ENCODE measurements around the gene CCDC102A. TPM values are rescaled to one million over a fixed set of nuclear protein-coding genes. Genes with fewer than 3 reads are reported as not detected.

The CCDC102A gene
- total and polyA plus RNA-seq, 2 of the 13 experiments (the other 11 are each of a cell fraction or from before 2014, with no cell fraction given), result 2.1 to 2.8 TPM

DNA sequence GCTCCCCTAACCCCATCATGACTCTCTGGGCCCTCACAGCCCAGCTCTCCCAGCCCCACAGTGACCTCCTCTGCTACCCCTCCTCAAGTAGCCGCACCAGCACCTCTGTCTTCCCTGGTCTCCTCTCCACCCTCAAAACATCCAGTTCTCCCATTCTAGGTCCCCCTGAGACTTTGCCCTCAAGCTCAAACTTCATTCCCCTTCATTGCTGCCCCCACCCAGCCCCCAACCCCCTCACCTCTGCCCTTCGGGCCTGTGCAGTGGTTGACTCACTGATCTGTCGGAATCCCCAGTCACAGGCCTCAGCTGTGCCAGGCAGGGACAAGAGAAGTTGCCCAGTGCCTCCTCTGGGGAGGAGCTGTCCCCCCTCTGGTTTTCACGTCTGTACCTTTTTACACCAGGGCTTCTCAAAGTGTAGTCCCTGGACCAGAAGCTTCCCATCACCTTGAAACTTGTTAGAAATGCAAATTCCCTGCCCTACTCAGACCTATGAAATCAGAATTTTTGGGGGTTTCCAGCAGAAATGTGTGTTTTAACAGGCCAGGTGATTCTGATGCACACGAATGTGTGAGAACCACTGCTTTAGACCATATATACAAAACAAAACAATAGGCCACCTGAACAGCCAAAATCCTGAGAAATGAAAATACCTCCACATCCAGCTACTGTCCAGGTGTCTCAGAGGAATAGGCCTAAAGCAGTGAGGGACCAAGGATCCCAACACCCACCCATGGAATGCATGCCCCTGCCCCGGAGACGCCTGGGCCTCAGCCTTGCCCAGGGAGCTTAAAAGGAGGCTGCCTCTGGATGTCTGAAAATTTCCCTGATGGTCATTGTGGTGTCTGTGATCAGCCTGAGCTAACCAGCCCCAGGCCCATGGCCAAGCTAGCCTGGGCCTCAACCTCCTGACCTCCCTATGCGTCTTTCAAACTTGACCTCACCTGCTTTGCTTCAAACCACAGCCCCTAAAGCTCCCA lies 49.2 kb downstream of the CCDC102A start:
- ChIA-PET POLR2A (interaction anchor here (0.6 to 3.2 kb wide), 12 partner anchors 11 to 189 kb away, joined by 3 to 31 read pairs (median 6); partner anchors contain the start of genes CIAPIN1, COQ9, CX3CL1 and POLR2C), CTCF (ENCODE audit: low intra/inter-chr PET ratio, low total read pairs) (no interaction called here)
- peak; percentile 17 for ATAC-seq
- H3K9ac ChIP-seq (ENCODE audit: insufficient read depth, low read depth, low read length), result peak overlapping the region; percentile 42; the same call in 1 of the 2 replicates
- BruUV-seq (replicated peaks), result no TSS peak
- H3K36me3 ChIP-seq (replicated peaks in 1 of 2; ENCODE audit: control insufficient read depth in 1 of 2, insufficient read depth in 2 of 2, low read length in 2 of 2), result no peaks in the 10 kb centered on the region
- no peaks in the 10 kb centered on the region for H3K9me3 ChIP-seq (ENCODE audit: low read length)
- in situ Hi-C loops (cut with HindIII; ENCODE audit: extremely low pct_ligation_motif_present, low pct_unique_long_range_greater_than_20kb), result no loop called here
- H3K27ac ChIP-seq (ENCODE audit: extremely low read length, insufficient read depth, low read length), result no peak overlapping the region
- no peak for FAIRE-seq
- intact Hi-C loops (cut with micrococcal nuclease; ENCODE audit: unreplicated experiment), result no loop called here
- peak overlapping the region; percentile 100 for H3K4me2 ChIP-seq (ENCODE audit: low read depth, low read length)
- WGBS (ENCODE audit: low lambda C conversion rate), result 4% methylated on average over 8 of the region's 8 CpGs
- H4K20me1 ChIP-seq (ENCODE audit: insufficient read depth, low read length), result no peaks in the 10 kb centered on the region
- peak overlapping the region; percentile 58 to 97 (median 96) for H3K4me3 ChIP-seq (replicated peaks in 1 of 3; ENCODE audit: insufficient read depth in 1 of 3, low read depth in 2 of 3, low read length in 3 of 3)
- peak overlapping the region; percentile 94 for H2AFZ ChIP-seq (ENCODE audit: low read length)
- H3K79me2 ChIP-seq (ENCODE audit: insufficient read depth, low read length), result peaks cover 20% of the 10 kb centered on the region
- no peak for DNase-seq (ENCODE audit: low spot score)
- peaks cover 56% of the 10 kb centered on the region for H3K4me1 ChIP-seq (ENCODE audit: insufficient read depth, low read length)
- peaks cover 0 to 6% of the 10 kb centered on the region in 2 experiments; a peak in 1 of 5 replicates for H3K27me3 ChIP-seq (ENCODE audit: control insufficient read depth in 1 of 2, insufficient read depth in 2 of 2, low read length in 2 of 2)
- TF ChIP-seq ZNF780A (CRISPR knock-in tag; IDR thresholded peaks at IDR 0.05) (0 out of 2 replicates have a peak, but pooled peaks have one; percentile 32), HOXA7 (CRISPR knock-in tag; IDR thresholded peaks at IDR 0.05) (0 out of 2 replicates have a peak, but pooled peaks have one; percentile 63), ZNF740 (CRISPR knock-in tag; IDR thresholded peaks at IDR 0.05) (no peak), ZNF770 (CRISPR knock-in tag; IDR thresholded peaks at IDR 0.05) (0 out of 2 replicates have a peak, but pooled peaks have one; percentile 8), ETV6 (CRISPR knock-in tag; conservative IDR thresholded peaks at IDR 0.05) (no peak), ZNF589 (CRISPR knock-in tag; conservative IDR thresholded peaks at IDR 0.05) (0 out of 2 replicates have a peak, but pooled peaks have one; percentile 59), ZSCAN21 (CRISPR knock-in tag; IDR thresholded peaks at IDR 0.05; ENCODE audit: borderline replicate concordance) (peak; percentile 36; the same call in 1 of the 2 replicates), HIVEP1 (CRISPR knock-in tag; IDR thresholded peaks at IDR 0.05) (peak; percentile 54; the same call in 1 of the 2 replicates), REL (CRISPR knock-in tag; conservative IDR thresholded peaks at IDR 0.05) (peak; percentile 61; the same call in 1 of the 2 replicates), KLF6 (CRISPR knock-in tag; IDR thresholded peaks at IDR 0.05) (no peak), KDM5A (IDR thresholded peaks at IDR 0.05; ENCODE audit: borderline replicate concordance, low read length) (no peak), NR2F2 (IDR thresholded peaks at IDR 0.05; ENCODE audit: borderline replicate concordance, low read depth) (0 out of 2 replicates have a peak, but pooled peaks have one; percentile 8), TEAD3 (CRISPR knock-in tag; optimal IDR thresholded peaks at IDR 0.05; ENCODE audit: borderline replicate concordance) (peak; percentile 37), STAT6 (CRISPR knock-in tag; IDR thresholded peaks at IDR 0.05; ENCODE audit: borderline replicate concordance) (no peak)

Data from HepG2 (cell line).